Measurements from ENCODE around the gene AKAP1. TPM values are rescaled to one million over a fixed set of nuclear protein-coding genes. Genes with fewer than 3 reads are reported as not detected.

AKAP1 gene
- polyA plus RNA-seq, 3 donors: 5.6 to 14.6 (median 6.8) TPM

DNA sequence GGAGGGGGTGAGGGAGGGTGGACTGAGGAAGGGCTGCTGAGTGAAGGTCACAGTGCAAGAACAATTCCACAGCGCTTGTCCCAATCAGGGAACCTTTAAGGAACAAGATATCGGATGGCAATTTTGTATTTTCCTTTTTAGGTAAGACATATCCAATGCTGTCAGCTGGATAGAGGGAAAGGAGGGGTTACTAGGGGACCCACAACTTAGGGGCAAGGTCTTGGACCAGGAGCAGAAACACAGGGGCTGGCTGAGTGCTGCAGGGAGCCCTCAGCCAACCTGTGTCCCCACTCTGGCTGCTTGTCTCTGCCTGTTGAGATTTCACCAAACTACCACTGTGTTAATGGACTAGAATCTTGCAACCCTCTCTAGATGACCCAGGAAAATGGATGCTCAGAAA, 47.6 kb downstream of the AKAP1 start:
- H3K4me2 ChIP-seq (replicated peaks; ENCODE audit: extremely low read depth, low read length, poor library complexity, severe bottlenecking): no peak overlapping the region
- Mint-ChIP-seq H3K4me1 (peaks cover 14% of the 10 kb centered on the region), H3K9me3 (no peaks in the 10 kb centered on the region), H3K36me3 (no peaks in the 10 kb centered on the region), H3K27me3 (ENCODE audit: low read depth in 3 of 3) (peaks cover 6 to 11% (median 9%) of the 10 kb centered on the region in 3 donors), H3K4me3 (no peak overlapping the region), H3K27ac (no peak overlapping the region)
- H4K20me1 ChIP-seq (ENCODE audit: insufficient read depth, low read length): no peaks in the 10 kb centered on the region
- no peak overlapping the region for H3K4me3 ChIP-seq (replicated peaks in 1 of 3; ENCODE audit: low read depth in 2 of 3, low read length in 3 of 3)
- no peaks in the 10 kb centered on the region for H3K79me2 ChIP-seq (ENCODE audit: insufficient read depth, low read length)
- H3K4me1 ChIP-seq (ENCODE audit: control insufficient read depth in 1 of 2, insufficient read depth in 2 of 2, low read length in 2 of 2): peaks cover 4 to 9% of the 10 kb centered on the region in 2 donors
- intact Hi-C loops (cut with micrococcal nuclease): loop anchor here (10.0 kb wide), 2 partner anchors 542 to 982 kb away; no protein-coding TSS in a partner anchor
- DNase-seq: no peak
- H3K9ac ChIP-seq (ENCODE audit: insufficient read depth, low read length, poor library complexity, severe bottlenecking): no peak overlapping the region
- no peak overlapping the region for H3K27ac ChIP-seq (ENCODE audit: low read depth in 1 of 2, low read length in 2 of 2)
- no peaks in the 10 kb centered on the region for H3K36me3 ChIP-seq (replicated peaks in 1 of 2; ENCODE audit: control insufficient read depth in 1 of 2, insufficient read depth in 2 of 2, low read length in 2 of 2)
- no peak for TF ChIP-seq CTCF (IDR thresholded peaks at IDR 0.05)
- H3K27me3 ChIP-seq (ENCODE audit: control insufficient read depth in 2 of 2, insufficient read depth in 2 of 2, low read length in 2 of 2): no peaks in the 10 kb centered on the region
- WGBS (ENCODE audit: insufficient coverage): 95% methylated on average over 2 of the region's 2 CpGs
- H2AFZ ChIP-seq (ENCODE audit: insufficient read depth, low read depth, low read length, poor library complexity, severe bottlenecking): no peak overlapping the region
- H3K9me3 ChIP-seq (replicated peaks in 1 of 2; ENCODE audit: control insufficient read depth in 1 of 2, insufficient read depth in 1 of 2, low read length in 2 of 2): no peaks in the 10 kb centered on the region

DNA sequence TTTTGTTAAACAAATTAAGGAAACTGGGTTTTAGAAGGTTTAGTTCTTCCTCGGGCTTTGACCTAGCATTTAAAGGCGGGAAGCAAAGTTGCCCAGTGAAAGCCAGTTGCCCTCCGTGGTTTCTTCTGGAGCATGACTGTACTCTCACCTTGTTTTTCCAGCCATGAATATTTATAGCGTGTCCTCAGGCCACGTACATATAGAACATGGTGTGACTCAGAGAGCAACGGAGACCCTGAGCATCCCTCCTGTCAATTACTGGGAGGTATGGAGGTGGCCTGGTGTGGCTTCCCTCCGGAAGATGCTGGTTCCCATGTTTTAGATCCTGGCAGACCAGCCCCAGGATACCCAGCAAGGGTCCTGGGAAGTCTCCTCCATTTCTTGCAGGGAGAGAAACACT, 48.4 kb downstream of the AKAP1 start:
- Histone ChIP-seq H3K27ac (ENCODE audit: low read depth in 1 of 2, low read length in 2 of 2) (no peak overlapping the region), H3K9ac (ENCODE audit: insufficient read depth, low read length, poor library complexity, severe bottlenecking) (no peak overlapping the region), H3K36me3 (replicated peaks in 1 of 2; ENCODE audit: control insufficient read depth in 1 of 2, insufficient read depth in 2 of 2, low read length in 2 of 2) (no peaks in the 10 kb centered on the region), H4K20me1 (ENCODE audit: insufficient read depth, low read length) (no peaks in the 10 kb centered on the region), H2AFZ (ENCODE audit: insufficient read depth, low read depth, low read length, poor library complexity, severe bottlenecking) (no peak overlapping the region), H3K4me3 (replicated peaks in 1 of 3; ENCODE audit: low read depth in 2 of 3, low read length in 3 of 3) (no peak overlapping the region), H3K9me3 (replicated peaks in 1 of 2; ENCODE audit: control insufficient read depth in 1 of 2, insufficient read depth in 1 of 2, low read length in 2 of 2) (no peaks in the 10 kb centered on the region), H3K79me2 (ENCODE audit: insufficient read depth, low read length) (no peaks in the 10 kb centered on the region), H3K27me3 (ENCODE audit: control insufficient read depth in 2 of 2, insufficient read depth in 2 of 2, low read length in 2 of 2) (no peaks in the 10 kb centered on the region), H3K4me1 (ENCODE audit: control insufficient read depth in 1 of 2, insufficient read depth in 2 of 2, low read length in 2 of 2) (peaks cover 4 to 9% of the 10 kb centered on the region in 2 donors), H3K4me2 (replicated peaks; ENCODE audit: extremely low read depth, low read length, poor library complexity, severe bottlenecking) (no peak overlapping the region)
- no peaks in the 10 kb centered on the region for H3K9me3 Mint-ChIP-seq
- DNase-seq: no peak
- no peak overlapping the region for H3K4me3 Mint-ChIP-seq
- peak overlapping the region in 1 of 7 donors; percentile 2 for H3K27ac Mint-ChIP-seq
- intact Hi-C loops (cut with micrococcal nuclease): loop anchor here (10.0 kb wide), 2 partner anchors 541 to 981 kb away; no protein-coding TSS in a partner anchor
- H3K27me3 Mint-ChIP-seq (ENCODE audit: low read depth in 3 of 3): peaks cover 6 to 11% (median 10%) of the 10 kb centered on the region in 3 donors
- H3K36me3 Mint-ChIP-seq: no peaks in the 10 kb centered on the region
- no peak for TF ChIP-seq CTCF (IDR thresholded peaks at IDR 0.05)
- peaks cover 14% of the 10 kb centered on the region for H3K4me1 Mint-ChIP-seq
- 97% methylated on average over 4 of the region's 7 CpGs for WGBS (ENCODE audit: insufficient coverage)
